Lung (tissue), 12 donors: ENCODE results near the gene STRIT1. TPM values are rescaled to one million over a fixed set of nuclear protein-coding genes. Genes with fewer than 3 reads are reported as not detected.

ENCODE experiments used
- ATAC-seq: fragments of 200-7000 bp; cut with Tn5 transposase; one replicate; pipeline ENCODE4 v1.9.1; 2020; ENCODE audit warnings: moderate number of reproducible peaks; ENCODE audit not compliant: insufficient read depth, low FRiP score
- DNase-seq, 3 donors: peaks; one replicate each; pipeline ENCODE4 v3.0.0-alpha.2; 2013 to 2017
- H3K27ac ChIP-seq, 2 donors: one replicate each; pipeline ENCODE4 v1.5.1; 2013; ENCODE audit warnings: mild to moderate bottlenecking in 2 of 2, moderate library complexity in 2 of 2, control low read depth in 1 of 2, inconsistent platforms in 1 of 2, low read depth in 1 of 2, low read length in 1 of 2
- H3K27me3 ChIP-seq, 3 donors: one replicate each; pipeline ENCODE4 v1.5.1; 2013; ENCODE audit warnings: low read length in 2 of 3; ENCODE audit not compliant: control insufficient read depth in 3 of 3, insufficient read depth in 3 of 3
- H3K36me3 ChIP-seq, 4 donors: one replicate each; pipeline ENCODE4 v1.5.1; 2013; ENCODE audit warnings: low read length in 4 of 4, mild to moderate bottlenecking in 1 of 4, moderate library complexity in 1 of 4; ENCODE audit not compliant: control insufficient read depth in 4 of 4, insufficient read depth in 4 of 4
- H3K4me1 ChIP-seq, 5 donors: one replicate each; pipeline ENCODE4 v1.5.1; 2013; ENCODE audit warnings: low read length in 5 of 5, mild to moderate bottlenecking in 2 of 5, moderate library complexity in 1 of 5; ENCODE audit not compliant: control insufficient read depth in 5 of 5, insufficient read depth in 5 of 5
- H3K4me3 ChIP-seq: one replicate; pipeline ENCODE4 v1.5.1; 2013; ENCODE audit warnings: mild to moderate bottlenecking, control low read depth, moderate library complexity
- H3K9ac ChIP-seq, 2 donors: one replicate each; pipeline ENCODE4 v1.5.1; 2013; ENCODE audit warnings: low read length in 2 of 2, control low read depth in 1 of 2; ENCODE audit not compliant: insufficient read depth in 1 of 2
- H3K9me3 ChIP-seq, 4 donors: one replicate each; pipeline ENCODE4 v1.5.1; 2013; ENCODE audit warnings: low read length in 3 of 4, mild to moderate bottlenecking in 1 of 4, moderate library complexity in 1 of 4; ENCODE audit not compliant: control insufficient read depth in 4 of 4, insufficient read depth in 3 of 4
- CTCF ChIP-seq: IDR thresholded peaks from 2 replicates; pipeline ENCODE4 v1.5.1; 2012; ENCODE audit warnings: mild to moderate bottlenecking; ENCODE audit errors: control extremely low read depth, extremely low read depth
- WGBS, 2 donors: extraction: QIAGEN DNeasy Blood & Tissue Kit; methylation state at CpG; one replicate each; pipeline ENCODE4 v1.1.7; 2013; 5-methylcytosine and 5-hydroxymethylcytosine counted together
- polyA plus RNA-seq, 2 donors: library from polyadenylated mRNA; stranded (reverse); fragments of 200-250 nt; gene quantifications; one replicate each; pipeline ENCODE4 v1.2.1, GENCODE V29; 2013
- total RNA-seq, 2 donors: library from RNA; depleted of rRNA in 1 of 2; stranded (reverse); fragments of >200 nt in 1 of 2; gene quantifications; one replicate each; pipeline ENCODE4 v1.2.1, GENCODE V29; 2014 to 2021
- donor health status: control.
- donor health status: control.
- donor health status: Bipolar disorder and iron deficiency.
- donor health status: healthy.
- donor health status: DM: yes; HTN: yes; CAD: no.

Gene STRIT1
- total and polyA plus RNA-seq, 4 donors = not detected

DNA sequence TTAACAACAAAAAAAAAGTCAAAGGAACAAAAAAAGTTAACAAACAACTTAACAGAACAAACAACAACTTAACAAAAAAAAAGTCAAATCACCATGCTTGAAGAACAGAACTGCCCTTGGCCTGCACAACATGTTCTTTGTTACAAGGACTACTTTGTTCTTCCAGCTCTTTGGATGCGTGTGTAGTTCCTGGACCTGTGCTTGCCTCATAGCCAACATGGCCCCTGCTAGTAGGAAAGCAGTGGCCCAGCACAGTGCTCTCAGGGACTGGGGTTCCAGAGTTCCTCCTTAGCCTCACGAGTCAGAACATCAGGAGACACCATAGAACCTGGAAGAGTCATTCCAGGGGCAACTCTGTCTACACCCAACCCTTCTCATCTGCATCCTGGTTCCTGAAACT lies 10.9 kb upstream of the STRIT1 start:
- Histone ChIP-seq H3K9me3 (peaks cover 0 to under 1% (median 0%) of the 10 kb centered on the region in 4 donors), H3K4me1 (no peaks in the 10 kb centered on the region), H3K27ac (no peak overlapping the region), H3K4me3 (no peak overlapping the region), H3K36me3 (no peaks in the 10 kb centered on the region), H3K9ac (no peak overlapping the region), H3K27me3 (no peaks in the 10 kb centered on the region)
- ATAC-seq (no peak), DNase-seq (no peak)
- WGBS, 2 donors = 80 to 89% methylated on average over 2 of the region's 2 CpGs
- TF ChIP-seq CTCF = no peak

GRCh38 chr3:155303540-155304097 lies 10.1 kb upstream of the STRIT1 start:
- no peaks in the 10 kb centered on the region for H3K9me3 ChIP-seq
- ATAC-seq (no peak), DNase-seq (no peak)
- no peaks in the 10 kb centered on the region for H3K4me1 ChIP-seq
- H3K27me3 ChIP-seq = no peaks in the 10 kb centered on the region
- no peak overlapping the region for H3K9ac ChIP-seq
- no peaks in the 10 kb centered on the region for H3K36me3 ChIP-seq
- H3K4me3 ChIP-seq = no peak overlapping the region
- H3K27ac ChIP-seq = no peak overlapping the region
- no peak for TF ChIP-seq CTCF

DNA sequence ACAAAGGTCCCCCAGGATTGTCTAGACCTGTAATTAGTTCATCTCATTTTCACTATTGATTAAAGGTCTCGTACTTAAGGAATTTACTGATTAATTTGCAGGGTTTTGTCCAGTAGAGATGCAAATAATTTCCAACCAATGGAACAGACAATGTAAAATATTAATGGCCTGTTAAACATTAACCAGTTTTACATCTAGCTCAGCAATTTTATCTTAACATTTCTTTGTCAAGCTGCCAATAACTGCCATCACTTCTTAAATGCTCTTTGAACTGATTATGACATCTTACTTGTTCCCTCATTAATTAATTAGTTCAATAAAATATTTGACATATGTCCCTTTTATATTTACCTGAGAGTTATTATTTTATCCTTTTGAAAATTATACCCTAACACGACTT lies 9.4 kb upstream of the STRIT1 start:
- no peak for ATAC-seq
- 69 to 76% methylated on average over 2 of the region's 2 CpGs for WGBS, 2 donors
- H3K9ac ChIP-seq = no peak overlapping the region
- H3K27ac ChIP-seq = no peak overlapping the region
- H3K9me3 ChIP-seq = no peaks in the 10 kb centered on the region
- peak in 1 of 3 donors; percentile 26 for DNase-seq
- TF ChIP-seq CTCF = no peak
- H3K4me1 ChIP-seq = no peaks in the 10 kb centered on the region
- no peak overlapping the region for H3K4me3 ChIP-seq
- H3K36me3 ChIP-seq = no peaks in the 10 kb centered on the region
- H3K27me3 ChIP-seq = no peaks in the 10 kb centered on the region

DNA sequence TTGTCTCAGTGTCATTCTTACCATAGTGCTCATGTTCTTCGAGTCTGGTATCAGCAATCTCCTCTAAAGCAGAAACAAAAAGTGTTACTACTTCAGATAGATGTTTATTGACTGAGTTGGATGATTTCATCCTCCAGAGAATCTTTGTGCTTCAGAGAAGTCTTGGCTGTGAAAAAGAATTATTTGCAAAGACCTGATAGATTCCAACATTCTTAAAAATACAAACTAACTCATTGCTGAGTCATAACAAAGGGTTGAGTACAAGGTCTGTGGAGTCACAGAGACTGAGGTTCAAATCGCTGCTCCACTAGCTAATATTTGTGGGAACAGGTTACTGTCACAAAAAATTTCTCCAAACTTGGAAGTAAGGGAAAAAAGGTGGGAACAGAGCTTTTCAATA lies 9.0 kb upstream of the STRIT1 start:
- DNase-seq (no peak), ATAC-seq (no peak)
- no peak overlapping the region for H3K4me3 ChIP-seq
- no peak overlapping the region for H3K27ac ChIP-seq
- 81 to 82% methylated on average over 2 of the region's 2 CpGs for WGBS, 2 donors
- no peaks in the 10 kb centered on the region for H3K4me1 ChIP-seq
- H3K9me3 ChIP-seq = no peaks in the 10 kb centered on the region
- H3K36me3 ChIP-seq = no peaks in the 10 kb centered on the region
- no peaks in the 10 kb centered on the region for H3K27me3 ChIP-seq
- no peak for TF ChIP-seq CTCF
- H3K9ac ChIP-seq = no peak overlapping the region
